Colonic mucosa (tissue), 4 donors: ENCODE data around the gene CSMD2. TPM values are rescaled to one million over a fixed set of nuclear protein-coding genes. Genes with fewer than 3 reads are reported as not detected.

Experiments used
- DNase-seq: peaks from one replicate; pipeline ENCODE4 v3.0.0-alpha.2; 2020
- H3K27ac ChIP-seq: fragments of 200-600 bp; one replicate; pipeline ENCODE4 v1.8.0; 2021
- H3K27me3 ChIP-seq: fragments of 200-600 bp; one replicate; pipeline ENCODE4 v1.8.0; 2021
- H3K36me3 ChIP-seq: fragments of 200-600 bp; one replicate; pipeline ENCODE4 v1.8.0; 2021
- H3K4me1 ChIP-seq: fragments of 200-600 bp; one replicate; pipeline ENCODE4 v1.8.0; 2021; ENCODE audit warnings: mild to moderate bottlenecking
- H3K4me3 ChIP-seq: fragments of 200-600 bp; one replicate; pipeline ENCODE4 v1.8.0; 2021
- H3K9ac ChIP-seq, 2 donors: one replicate each; pipeline ENCODE4 v1.7.0; 2013; ENCODE audit warnings: control low read depth in 2 of 2, low read depth in 2 of 2, low read length in 2 of 2
- H3K9me3 ChIP-seq: fragments of 200-600 bp; one replicate; pipeline ENCODE4 v1.8.0; 2021
- CTCF ChIP-seq: fragments of 200-600 bp; IDR thresholded peaks from one replicate; pipeline ENCODE4 v1.8.0; 2022; ENCODE audit warnings: antibody characterized with exemption, mild to moderate bottlenecking
- intact Hi-C: fragments of 100-400 bp; cut with DNase I; formaldehyde crosslinking; loops from one replicate; pipeline ENCODE4 v1.14.1; 2022
- total RNA-seq, 2 donors: library from RNA; stranded (reverse); fragmentation: NEBNext Ultra II Directional in 1 of 2; extraction: Animal tissue kit (Norgen Biotek cat#: 25700) in 1 of 2; gene quantifications; one replicate each; pipeline ENCODE4 v1.2.1, GENCODE V29; 2021
- donor health status: healthy.
- donor health status: DM: no; HTN: no; CAD: no.
- donor health status: DM: no; HTN: no; CAD: no.

The CSMD2 gene
- total RNA-seq, 2 donors from 2014 or later, result 0.05 to 0.10 TPM

- Histone ChIP-seq H3K27ac (no peak overlapping the region), H3K9ac (no peak overlapping the region), H3K9me3 (no peaks in the 10 kb centered on the region), H3K27me3 (no peaks in the 10 kb centered on the region), H3K36me3 (no peaks in the 10 kb centered on the region), H3K4me3 (no peak overlapping the region), H3K4me1 (no peaks in the 10 kb centered on the region)
- no peak for TF ChIP-seq CTCF
- no peak for DNase-seq
- intact Hi-C loops, result no loop called here
Observed at GRCh38 chr1:33837635-33838034, 327.4 kb downstream of the CSMD2 start.

- DNase-seq, result no peak
- Histone ChIP-seq H3K27me3 (no peaks in the 10 kb centered on the region), H3K9me3 (no peaks in the 10 kb centered on the region), H3K4me1 (no peaks in the 10 kb centered on the region), H3K4me3 (no peak overlapping the region), H3K36me3 (no peaks in the 10 kb centered on the region), H3K27ac (no peak overlapping the region), H3K9ac (no peak overlapping the region)
- no peak for TF ChIP-seq CTCF
- intact Hi-C loops, result no loop called here
Observed at GRCh38 chr1:33836911-33837310, 328.1 kb downstream of the CSMD2 start.

DNA sequence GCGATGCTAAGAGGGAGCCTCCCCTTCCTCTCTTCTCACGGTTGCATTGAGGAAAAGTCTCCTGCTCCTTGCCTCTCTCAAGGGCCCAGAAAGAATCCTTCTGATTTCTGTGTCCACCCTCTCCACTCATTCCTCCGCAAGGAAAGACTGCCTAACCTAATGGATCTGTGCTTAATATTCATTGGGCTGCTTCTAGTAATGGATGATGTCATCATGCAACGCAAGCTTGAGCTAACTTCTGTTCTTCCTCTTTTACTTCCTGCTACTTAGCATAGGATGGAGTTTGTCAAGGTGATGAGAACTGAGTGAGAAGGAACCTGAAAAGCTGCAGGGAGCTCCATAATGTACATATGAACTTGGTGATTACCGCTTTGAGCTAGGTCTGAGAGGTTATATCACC lies 336.4 kb downstream of the CSMD2 start:
- intact Hi-C loops, result no loop called here
- Histone ChIP-seq H3K27me3 (no peaks in the 10 kb centered on the region), H3K36me3 (no peaks in the 10 kb centered on the region), H3K9me3 (no peaks in the 10 kb centered on the region), H3K4me1 (no peaks in the 10 kb centered on the region), H3K4me3 (no peak overlapping the region), H3K27ac (no peak overlapping the region), H3K9ac (no peak overlapping the region)
- TF ChIP-seq CTCF, result no peak
- no peak for DNase-seq

- Histone ChIP-seq H3K27ac (no peak overlapping the region), H3K4me3 (no peak overlapping the region), H3K9ac (no peak overlapping the region), H3K36me3 (no peaks in the 10 kb centered on the region), H3K27me3 (no peaks in the 10 kb centered on the region), H3K4me1 (no peaks in the 10 kb centered on the region), H3K9me3 (no peaks in the 10 kb centered on the region)
- intact Hi-C loops, result no loop called here
- no peak for DNase-seq
- TF ChIP-seq CTCF, result no peak
Observed at GRCh38 chr1:33828059-33828458, 337.0 kb downstream of the CSMD2 start.

DNA sequence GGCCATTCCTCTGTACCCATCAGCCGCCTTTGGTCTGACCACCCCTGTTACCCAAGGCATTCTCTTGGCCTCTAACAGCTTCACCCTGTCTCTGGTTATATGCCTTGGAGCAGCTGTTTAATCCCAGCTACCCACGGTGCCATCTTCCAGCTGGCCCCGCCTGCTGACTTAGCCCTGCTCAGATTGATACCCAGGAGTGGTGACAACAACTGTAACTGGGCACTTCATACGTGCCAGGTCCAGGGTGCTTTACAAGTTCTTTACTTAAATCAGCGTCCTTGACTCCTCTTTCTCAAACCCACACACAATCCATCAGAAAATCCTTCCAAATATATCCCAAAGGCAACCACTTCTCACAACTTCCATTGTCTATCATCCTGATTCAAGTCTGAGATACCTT lies 338.3 kb downstream of the CSMD2 start:
- Histone ChIP-seq H3K36me3 (no peaks in the 10 kb centered on the region), H3K27me3 (no peaks in the 10 kb centered on the region), H3K9ac (no peak overlapping the region), H3K4me3 (no peak overlapping the region), H3K4me1 (no peaks in the 10 kb centered on the region), H3K27ac (no peak overlapping the region), H3K9me3 (no peaks in the 10 kb centered on the region)
- no peak for DNase-seq
- intact Hi-C loops, result no loop called here
- TF ChIP-seq CTCF, result no peak

DNA sequence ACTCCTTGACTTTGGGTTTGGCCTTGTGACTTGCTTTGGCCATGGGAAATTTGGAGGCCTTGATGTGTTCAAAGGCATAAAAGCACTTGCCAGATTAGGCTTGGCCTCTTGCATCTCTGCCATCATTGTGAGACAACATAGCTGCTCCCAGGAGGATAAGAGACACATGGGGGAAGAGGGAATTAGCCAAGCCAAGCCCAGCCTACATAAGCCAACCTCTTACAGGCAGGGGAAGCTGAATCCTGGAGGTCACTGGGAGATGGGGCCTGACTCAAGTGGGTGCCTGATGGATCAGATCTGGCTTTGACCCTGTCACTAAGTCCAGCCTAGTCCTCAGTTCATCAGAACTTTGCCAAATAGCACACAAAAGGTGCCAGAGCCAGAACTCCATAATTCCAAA lies 338.7 kb downstream of the CSMD2 start:
- H3K4me3 ChIP-seq, result no peak overlapping the region
- no peak overlapping the region for H3K9ac ChIP-seq
- no peak for DNase-seq
- intact Hi-C loops, result no loop called here
- H3K27me3 ChIP-seq, result no peaks in the 10 kb centered on the region
- TF ChIP-seq CTCF, result no peak
- H3K9me3 ChIP-seq, result no peaks in the 10 kb centered on the region
- no peak overlapping the region for H3K27ac ChIP-seq
- no peaks in the 10 kb centered on the region for H3K36me3 ChIP-seq
- H3K4me1 ChIP-seq, result no peaks in the 10 kb centered on the region
